Gastroesophageal sphincter (tissue), 3 donors: ENCODE data around the gene RPGRIP1L.

Experiments used
- CTCF ChIP-seq, 4 experiments: fragments of 200-600 bp in 2 of 4; fragments of 450-650 bp in 2 of 4; sonication (generic) in 1 of 4; IDR thresholded peaks; one replicate each; pipeline ENCODE4 v1.5.1; 2017 to 2019; ENCODE audit warnings: antibody characterized with exemption in 4 of 4, mild to moderate bottlenecking in 2 of 4, moderate library complexity in 2 of 4
- POLR2A ChIP-seq, 2 donors: fragments of 450-650 bp; IDR thresholded peaks; one replicate each; pipeline ENCODE4 v1.6.1; 2017; ENCODE audit warnings: antibody characterized with exemption in 2 of 2, mild to moderate bottlenecking in 2 of 2, moderate library complexity in 1 of 2
- POLR2AphosphoS5 ChIP-seq: sonication (generic); formaldehyde crosslinking; IDR thresholded peaks from one replicate; pipeline ENCODE4 v1.6.1; 2017; ENCODE audit warnings: antibody characterized with exemption

- TF ChIP-seq POLR2AphosphoS5 (no peak), POLR2A (IDR thresholded peaks at IDR 0.05) (no peak), CTCF (IDR thresholded peaks at IDR 0.05) (no peak)
Observed at GRCh38 chr16:53625221-53625620, 78.4 kb downstream of the RPGRIP1L start.
